GM21390 (cell line): Measurements from ENCODE around the gene STOML2.
"Not testable (repeated sequence)": the region's sequence is repeated elsewhere in the genome, so short reads cannot be mapped to it uniquely, and the experiment has no call there.

Experiments used
- ATAC-seq: cut with Tn5 transposase; IDR thresholded peaks from one replicate; pipeline ENCODE4 v1.9.1; 2021; ENCODE audit not compliant: unreplicated experiment

STOML2 gene, protein sequence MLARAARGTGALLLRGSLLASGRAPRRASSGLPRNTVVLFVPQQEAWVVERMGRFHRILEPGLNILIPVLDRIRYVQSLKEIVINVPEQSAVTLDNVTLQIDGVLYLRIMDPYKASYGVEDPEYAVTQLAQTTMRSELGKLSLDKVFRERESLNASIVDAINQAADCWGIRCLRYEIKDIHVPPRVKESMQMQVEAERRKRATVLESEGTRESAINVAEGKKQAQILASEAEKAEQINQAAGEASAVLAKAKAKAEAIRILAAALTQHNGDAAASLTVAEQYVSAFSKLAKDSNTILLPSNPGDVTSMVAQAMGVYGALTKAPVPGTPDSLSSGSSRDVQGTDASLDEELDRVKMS

DNA sequence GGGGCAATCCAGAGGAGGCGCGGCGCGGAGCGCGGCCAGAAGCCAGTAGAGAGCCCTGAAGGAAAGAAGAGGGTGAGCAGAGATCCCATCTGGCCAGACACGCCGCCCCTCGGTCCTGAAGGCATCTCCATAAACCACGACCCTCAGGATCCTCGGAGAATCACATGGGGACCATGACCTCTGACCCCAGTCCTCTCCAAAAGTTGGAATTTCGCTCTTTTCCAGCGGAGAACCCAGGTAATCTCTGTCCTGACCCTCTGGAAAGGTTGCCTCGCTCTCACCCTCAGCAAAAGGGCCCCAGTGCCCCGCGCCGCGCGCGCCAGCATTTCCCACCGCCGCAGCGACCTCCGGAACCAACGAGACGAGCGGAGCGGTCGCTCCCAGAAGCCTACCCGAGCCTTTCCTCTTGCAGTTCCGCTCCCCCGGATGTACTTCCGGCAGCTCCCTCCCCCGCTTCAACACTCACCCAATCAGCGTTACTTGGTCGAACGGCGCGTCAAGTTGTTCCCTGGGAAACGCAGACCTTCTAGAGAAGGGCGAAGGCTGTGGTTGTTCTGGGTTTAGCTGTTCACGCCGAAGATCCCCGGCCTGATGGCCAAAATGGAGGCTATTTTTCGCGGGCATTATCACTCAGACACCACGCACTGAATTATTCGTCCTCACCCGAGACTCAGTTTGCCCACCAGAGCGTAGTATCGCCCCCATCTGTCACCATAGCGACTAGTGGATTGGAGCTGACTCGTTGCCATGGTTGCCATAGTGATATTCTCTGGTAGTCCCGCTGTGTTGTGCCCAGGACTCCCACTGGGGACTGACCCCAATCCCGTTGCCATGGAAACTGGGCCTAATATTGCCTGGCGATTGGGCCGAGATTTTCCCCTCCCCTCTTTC is at the start of gene STOML2:
TSS of gene STOML2 (minus strand) at position 363 of the 891 bp plus-strand sequence. CDS start at position 326, 37 bp downstream.
- ATAC-seq: peak; percentile 93

DNA sequence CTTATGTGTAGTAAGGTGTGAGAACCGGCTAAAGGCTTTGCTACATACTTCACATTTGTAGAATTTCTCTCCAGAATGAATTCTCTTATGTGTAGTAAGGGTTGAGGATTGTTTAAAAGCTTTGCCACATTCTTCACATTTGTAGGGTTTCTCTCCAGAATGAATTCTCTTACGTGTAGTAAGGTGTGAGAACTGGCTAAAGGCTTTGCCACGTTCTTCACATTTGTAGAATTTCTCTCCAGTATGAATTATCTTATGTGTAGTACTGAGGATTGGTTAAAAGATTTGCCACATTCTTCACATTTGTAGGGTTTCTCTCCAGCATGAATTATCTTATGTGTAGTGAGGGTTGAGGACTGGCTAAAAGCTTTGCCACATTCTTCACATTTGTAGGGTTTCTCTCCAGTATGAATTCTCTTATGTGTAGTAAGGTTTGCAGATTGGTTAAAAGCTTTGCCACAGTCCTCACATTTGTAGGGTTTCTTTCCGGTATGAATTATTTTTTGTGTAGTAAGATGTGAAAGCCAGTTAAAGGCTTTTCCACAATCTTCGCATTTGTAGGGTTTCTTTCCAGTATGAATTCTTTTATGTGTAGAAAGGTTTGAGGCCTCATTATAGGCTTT is 45.1 kb upstream of the STOML2 start:
- ATAC-seq: not testable (repeated sequence)

DNA sequence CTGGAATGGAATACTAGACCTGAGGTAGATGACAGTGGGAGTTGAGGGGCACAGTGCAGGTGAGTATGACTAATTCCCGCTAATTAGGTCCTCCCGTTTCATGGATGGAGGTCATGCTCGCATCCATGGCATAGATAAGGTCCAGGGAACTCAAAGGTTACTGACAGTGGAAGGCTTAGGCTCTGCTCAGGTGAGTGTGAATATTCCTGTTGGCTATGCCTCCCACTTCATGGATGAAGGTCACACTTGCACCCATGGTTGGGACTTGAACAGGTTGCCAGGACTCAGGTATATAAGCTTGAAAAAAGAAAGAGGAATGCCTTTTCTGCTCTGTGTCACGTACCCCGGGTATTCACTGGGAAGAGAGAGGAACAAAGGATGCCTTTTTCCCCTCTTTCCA is 39.1 kb upstream of the STOML2 start:
- ATAC-seq: no peak

DNA sequence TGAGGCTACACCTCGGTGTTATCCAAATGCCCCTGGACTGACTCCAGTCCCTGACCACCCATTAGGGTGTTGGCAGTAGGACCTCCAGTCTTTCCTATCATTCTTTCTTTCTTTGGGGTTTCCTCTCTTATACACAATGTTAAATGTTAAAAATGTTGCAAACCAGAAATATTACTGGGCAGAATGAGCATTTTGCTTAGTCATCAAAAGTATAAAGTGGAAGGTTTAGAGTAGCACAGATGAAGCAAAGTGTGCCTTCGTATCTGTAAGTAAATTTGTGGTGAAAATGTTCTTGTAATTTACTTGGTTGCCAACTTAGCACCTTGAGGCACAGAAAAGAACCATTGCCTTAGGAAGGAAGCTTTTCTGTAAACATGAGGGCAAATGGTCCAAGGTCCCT is 37.2 kb upstream of the STOML2 start:
- no peak for ATAC-seq

DNA sequence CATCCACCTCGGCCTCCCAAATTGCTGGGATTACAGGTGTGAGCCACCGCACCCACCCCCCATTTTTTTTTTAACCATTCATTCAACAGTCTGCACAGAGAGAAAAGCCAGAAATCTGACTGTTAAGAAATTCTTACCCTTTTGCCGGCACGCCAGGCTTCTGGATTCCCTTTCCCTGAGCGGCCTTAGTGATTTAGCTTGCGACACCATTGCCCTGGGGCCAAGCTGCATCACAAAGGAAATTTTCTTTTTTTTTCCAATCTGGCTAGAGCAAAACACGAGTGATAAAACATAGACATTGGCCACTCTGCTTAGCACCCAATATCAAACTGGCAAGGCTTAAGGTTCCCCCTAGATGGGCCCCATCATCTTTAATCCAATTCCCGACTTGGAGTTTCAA is 33.9 kb upstream of the STOML2 start:
- no peak for ATAC-seq

DNA sequence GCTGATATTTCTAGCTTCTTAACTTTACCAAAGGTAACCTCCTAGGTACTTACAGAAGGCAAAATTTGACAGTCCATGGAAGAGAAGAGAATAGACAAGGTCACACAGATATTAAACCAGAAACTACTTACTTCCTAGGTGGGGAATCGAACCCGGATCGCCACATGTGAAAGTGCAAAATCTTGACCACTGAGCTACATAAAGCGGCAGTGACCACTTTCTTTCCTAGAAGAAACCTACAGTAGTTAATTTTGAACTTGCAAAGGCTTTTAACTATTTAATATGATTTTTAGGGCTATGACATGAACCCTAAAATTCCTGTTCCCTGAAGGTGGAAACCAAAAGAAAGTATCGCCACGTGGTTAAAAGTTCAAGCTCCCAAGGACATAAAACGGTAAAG is 33.1 kb upstream of the STOML2 start:
- ATAC-seq: no peak

DNA sequence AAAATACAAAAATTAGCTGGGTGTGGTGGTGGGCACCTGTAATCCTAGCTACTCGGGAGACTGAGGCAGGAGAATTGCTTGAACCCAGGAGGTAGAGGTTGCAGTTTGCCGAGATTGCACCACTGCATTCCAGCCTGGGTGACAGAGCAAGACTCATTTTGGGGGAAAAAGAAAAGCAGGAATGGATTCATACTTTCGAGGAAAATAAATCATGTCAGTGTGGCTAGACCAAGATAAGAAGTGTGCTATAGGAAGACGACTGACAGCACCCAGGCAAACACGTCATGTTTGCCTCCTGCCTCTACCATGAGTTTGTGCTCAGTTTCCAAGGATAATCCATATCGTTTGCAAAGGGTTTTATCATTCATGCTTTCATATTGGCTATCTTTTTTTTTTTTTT is 32.0 kb upstream of the STOML2 start:
- ATAC-seq: no peak

DNA sequence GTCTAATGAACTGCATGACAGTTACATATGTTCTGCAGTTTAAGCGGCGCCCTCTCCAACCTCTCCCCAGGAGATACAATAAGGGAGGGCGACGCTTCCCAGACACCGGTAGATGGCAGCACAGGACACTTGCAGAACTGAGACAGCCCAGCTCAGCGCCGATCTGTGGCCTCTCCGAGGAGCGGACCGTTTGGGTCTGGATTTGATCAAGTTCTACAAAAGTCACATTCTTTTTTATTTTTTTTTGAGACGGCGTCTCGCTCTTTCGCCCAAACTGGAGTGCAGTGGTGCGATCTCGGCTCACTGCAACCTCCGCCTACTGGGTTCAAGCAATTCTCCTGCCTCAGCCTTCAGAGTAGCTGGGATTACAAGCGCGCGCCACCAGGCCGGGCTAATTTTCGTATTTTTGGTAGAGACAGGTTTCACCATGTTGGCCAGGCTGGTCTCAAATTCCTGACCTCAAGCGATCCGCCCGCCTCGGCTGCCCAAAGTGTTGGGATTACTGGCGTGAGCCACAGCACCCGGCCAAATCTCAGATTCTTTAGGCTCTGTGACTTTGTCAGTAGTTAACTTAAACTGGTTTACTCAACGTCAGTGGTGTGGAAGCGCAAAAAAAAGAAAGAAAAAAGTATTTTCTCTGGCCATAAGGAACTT is 14.1 kb upstream of the STOML2 start:
- ATAC-seq: peak; percentile 32

DNA sequence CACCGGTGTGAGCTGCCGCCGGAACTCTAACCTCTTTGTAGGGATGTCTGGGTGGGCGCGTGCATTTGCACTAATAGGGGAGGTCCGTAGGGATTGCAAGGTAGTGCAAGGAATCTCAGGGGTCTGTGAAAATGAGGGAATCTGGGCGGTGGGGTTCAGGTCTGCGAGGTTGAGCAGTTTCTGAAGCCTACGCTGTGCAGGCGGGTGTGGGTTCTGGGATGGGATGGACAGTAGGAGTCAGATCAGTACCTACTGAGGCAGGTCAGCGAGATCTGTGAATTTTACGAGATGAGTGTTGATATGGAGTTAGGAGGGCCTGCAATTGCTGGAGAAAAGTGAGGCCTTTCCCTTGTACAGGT is 13.6 kb upstream of the STOML2 start:
- ATAC-seq: peak; percentile 3

DNA sequence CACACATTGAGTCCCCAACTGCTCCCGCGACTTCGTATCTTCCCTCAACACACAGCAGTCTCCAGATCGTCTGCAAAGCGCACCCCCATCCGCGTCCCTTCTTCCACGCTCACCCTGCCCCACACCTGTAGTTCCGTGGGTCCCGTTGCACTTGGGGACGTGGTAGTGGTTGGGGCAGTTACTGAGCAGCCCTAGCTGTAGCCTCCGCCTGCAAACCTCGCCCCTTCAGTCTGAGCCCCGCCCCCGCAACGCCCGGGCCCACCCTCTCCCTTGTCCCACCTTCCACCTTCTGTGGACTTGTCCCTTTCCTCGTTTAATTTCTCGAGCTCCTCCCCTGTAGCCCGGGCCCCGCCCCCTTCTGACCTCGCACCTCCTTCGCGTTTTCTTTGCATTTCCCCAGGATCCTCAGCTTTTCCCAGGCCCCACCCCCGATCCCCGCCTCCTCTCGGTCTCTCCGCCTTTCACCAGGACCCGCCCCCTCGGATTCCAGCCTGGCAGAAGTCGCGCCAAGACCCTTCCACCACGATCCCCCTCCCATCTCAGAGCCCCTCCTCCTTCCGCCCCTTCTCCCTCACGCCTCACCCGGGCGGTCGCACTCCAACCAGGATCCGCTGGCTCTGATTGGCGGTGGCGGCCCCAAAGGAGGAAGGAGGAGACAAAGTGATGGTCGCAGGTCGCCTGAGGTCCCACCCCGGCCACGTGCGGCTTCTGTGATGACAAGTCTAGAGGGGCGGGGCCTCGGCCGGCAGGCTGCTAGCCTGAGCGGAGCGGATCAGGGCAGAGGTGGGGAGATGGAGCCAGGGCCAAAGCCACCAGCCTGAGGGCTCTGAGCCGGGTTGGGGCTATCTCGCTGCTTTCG is 13.0 kb upstream of the STOML2 start, which contains the start of gene ATOSB:
TSS of gene ATOSB (minus strand) at position 183 of the 859 bp plus-strand sequence. CDS start 7,588 bp downstream, outside the sequence.
- ATAC-seq: peak; percentile 52

DNA sequence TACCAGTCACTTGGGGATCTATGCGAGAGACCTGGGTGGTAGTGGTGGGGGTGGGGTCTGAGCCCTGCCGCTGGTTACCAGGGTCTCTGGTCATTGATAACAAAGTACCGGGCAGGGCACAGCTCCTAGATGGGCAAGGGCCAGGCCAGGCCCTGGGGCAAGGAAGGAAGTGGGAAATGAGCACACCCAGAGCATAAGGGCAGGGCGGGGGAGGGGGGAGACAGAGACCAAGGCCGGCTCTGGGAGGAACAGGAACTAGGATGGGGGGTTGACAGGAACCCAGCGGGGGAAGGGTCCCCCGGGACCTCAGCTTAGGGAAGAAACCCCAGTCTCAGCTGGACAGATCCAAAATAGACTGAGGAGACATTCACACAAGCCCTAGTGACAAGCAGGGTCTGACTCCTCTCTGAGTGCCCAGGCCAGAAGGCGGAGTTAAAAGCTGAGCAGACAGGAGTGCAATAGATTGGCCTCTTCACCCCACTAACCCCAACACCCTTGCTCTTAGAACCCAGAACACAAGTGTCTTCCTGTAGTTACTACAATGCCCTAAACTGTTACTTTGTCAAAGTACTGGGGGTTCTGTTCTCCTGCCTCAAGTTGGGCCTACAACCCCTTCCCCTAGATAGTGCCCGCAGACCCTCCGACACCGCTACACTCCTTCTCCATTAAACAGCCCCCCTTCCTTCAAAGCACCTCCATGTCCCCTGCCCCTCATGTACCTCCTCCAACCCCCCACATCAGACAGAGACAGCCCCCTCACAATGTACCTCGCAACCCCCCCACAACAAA is 12.1 kb upstream of the STOML2 start:
- no peak for ATAC-seq

DNA sequence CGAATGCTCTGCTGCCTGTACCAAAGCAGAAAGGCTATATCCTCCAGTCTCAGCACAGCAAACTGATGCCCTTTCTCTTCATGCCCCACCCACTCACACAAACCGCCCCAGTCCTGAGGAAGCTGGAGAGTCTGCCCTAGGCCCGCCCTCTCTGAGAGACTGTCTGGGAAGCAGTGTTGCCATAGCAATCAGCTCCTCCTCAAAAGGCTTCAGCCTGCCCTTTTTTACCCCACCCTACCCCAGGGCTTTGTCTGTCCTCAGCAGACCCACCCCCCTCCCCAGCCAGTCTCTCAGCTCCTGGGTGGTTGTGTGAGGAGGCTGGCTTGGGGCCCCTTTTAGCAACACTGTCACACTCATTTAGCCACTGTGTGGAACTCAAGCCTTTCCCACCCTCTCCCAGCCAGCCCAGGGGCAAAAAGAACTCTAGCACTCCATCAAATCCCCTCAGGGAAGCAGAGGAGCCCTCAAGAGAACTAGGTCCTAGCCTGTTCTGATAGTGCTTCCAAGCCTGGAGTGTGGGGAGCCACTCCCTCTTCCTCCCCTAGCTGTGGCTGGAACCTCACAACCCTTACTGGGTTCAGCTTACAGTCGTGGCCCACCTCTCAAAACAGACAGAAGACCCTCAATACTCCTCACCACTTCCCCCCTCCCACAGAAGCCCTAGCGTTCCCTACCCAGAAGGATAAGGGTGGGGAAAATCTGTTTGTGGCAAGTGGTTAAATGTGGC is 11.3 kb upstream of the STOML2 start:
- no peak for ATAC-seq

DNA sequence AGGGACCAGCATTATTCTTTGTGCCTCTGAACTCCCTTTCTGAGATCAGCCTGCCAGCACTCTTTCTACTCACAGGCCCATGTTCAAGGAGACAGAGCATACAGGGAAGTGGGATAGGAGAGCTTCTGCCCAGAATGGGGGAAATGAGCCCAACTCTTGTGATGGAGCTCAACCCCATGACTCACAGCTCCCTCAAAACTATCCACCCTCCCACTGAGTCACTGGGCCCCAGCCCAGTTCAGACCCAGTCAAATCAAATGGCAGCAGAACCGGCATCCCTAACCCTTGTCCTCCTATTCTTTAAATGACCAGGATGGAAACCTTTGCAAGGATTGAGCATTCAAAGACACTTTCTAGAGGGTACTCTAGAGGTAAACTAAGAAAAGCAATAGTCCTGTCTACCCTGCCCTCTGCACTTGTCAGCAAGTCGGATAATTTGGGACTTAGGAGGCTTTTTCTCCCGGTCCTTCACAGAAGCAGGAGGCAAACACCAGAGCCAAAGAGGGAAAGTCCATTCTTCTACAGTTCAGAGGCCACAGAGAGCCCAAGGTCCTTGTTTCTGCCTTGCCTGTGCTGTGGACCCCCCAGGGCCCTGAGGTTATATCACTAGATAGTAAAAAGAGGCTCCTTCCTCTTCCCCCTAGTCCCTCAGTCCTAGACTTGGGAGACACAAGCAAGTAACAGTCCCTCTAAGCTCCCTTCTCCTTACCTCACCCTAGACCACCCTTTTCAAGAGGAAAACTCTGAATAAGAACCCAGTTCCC is 9.5 kb upstream of the STOML2 start:
- no peak for ATAC-seq

DNA sequence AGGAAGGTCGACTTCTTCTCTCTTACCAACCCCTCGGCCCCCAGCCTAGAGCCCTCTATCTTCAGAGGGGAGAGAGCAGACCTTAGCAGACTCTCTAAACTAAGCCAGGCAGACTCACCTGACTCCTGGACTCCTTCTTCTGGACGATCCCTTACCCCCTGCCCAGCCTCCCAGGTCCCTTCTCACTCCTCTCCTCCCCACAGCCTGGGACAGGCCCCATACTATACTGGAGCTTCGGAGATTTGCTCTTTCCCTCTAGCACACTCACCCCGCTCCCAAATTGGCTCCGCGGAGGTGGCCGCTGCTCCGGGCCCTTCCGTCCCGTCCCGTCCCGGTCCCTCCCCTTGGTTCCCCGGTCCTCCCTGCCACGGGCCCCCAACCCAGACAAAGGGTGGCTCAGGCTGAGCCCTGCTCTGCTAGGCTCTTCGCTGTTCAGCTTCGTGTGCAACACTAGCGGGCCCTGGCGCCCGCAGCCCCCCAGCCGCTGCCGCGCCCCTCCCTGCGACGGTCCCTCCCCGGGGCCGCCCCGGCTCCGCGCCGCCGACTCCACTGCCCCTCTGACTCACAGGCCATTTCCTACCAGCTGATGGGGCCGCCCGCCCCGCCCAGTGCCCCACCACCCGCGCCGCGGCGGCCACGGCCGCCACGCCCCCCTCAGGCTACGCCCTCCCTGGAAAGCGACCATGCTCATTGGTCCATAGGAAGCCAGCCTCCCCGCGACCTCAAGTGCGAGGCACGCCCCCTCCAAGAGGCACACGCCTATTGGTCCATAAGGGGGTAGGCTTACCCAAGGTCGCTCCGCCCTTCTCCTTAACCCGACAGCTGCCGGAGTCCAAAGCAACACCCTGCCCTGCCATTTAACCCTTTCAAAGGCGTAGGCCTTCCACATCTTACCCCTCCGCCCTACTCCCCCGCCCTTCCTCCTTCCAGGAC is 8.3 kb upstream of the STOML2 start:
- peak; percentile 71 for ATAC-seq

DNA sequence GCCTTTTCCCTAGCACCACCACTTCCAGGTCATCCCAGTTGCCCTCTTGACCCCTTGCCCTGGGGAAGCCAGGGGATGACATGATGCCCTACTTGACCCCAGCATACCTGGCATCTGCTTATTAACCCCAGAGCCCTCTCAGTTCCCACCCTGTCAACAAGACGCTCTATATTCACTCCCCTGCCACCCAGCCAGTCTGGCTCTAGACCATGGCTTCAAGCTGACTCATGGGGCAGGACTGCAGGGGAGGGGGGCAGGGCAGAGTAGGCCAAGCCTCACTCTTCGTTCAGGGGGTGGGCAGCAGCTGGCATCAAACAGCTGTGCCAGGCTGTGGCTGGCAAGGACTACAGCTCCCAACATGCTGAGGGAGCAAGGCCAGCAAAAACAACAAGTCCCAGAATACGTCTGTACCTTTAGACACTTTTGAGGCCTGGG is 7.4 kb upstream of the STOML2 start:
- ATAC-seq: no peak

DNA sequence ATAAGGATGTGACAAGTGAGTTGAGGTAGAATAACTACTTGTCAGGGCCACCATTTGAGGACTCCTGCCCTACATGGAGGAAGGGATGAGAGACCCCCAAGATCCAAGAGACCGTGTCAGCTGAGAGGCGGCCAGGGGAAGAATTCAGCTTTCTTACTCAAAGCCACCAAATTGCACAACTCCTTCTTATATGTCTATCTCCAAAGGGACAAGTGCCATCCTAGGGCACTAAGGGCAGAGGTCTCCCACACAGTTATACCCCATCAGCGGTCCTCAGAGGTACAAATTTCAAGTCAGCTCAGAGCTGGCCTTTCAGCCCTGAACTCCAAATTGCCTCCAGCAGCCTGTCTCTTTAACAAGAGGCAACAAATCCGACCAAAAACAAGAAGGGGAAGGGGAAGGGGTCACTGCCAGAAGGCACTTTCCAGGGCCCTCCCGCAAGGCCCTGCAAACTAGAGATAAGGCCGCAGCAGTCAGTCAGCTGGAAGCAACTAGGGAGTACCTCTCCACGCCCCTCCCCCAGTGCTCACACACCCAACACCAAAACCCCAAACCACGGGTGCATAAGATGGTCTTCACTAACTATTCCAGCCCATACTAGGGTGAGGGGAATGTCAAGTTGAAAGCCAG is 6.1 kb upstream of the STOML2 start:
- ATAC-seq: no peak
